Mesenchymal stem cell (in vitro differentiated cells and primary cell): Measurements from ENCODE around the gene GREB1L.
"Not testable (repeated sequence)": the region's sequence is repeated elsewhere in the genome, so short reads cannot be mapped to it uniquely, and the experiment has no call there.

Experiments used
- DNase-seq: peaks from one replicate; pipeline ENCODE4 v3.0.0-alpha.2; 2013
- H2AFZ ChIP-seq: one replicate; pipeline ENCODE4 v1.6.1; 2013; ENCODE audit warnings: low read depth, mild to moderate bottlenecking, control low read depth, inconsistent platforms, low read length, moderate library complexity
- H2AK5ac ChIP-seq: 2 replicates; pipeline ENCODE4 v1.6.1; 2013; ENCODE audit warnings: low read length, moderate library complexity, mild to moderate bottlenecking, inconsistent platforms; ENCODE audit not compliant: severe bottlenecking
- H2BK120ac ChIP-seq: one replicate; pipeline ENCODE4 v1.6.1; 2013; ENCODE audit warnings: low read depth, mild to moderate bottlenecking, inconsistent platforms, low read length, moderate library complexity
- H2BK12ac ChIP-seq, 2 experiments: one replicate each; pipeline ENCODE4 v1.6.1; 2013; ENCODE audit warnings: inconsistent platforms in 2 of 2, low read length in 2 of 2, mild to moderate bottlenecking in 2 of 2, moderate library complexity in 2 of 2, control low read depth in 1 of 2
- H2BK15ac ChIP-seq: one replicate; pipeline ENCODE4 v1.6.1; 2013; ENCODE audit warnings: mild to moderate bottlenecking, low read depth, inconsistent platforms; ENCODE audit not compliant: poor library complexity, severe bottlenecking
- H2BK5ac ChIP-seq: 2 replicates; pipeline ENCODE4 v1.6.1; 2013; ENCODE audit warnings: low read depth, mild to moderate bottlenecking, low read length, control low read depth, inconsistent platforms; ENCODE audit not compliant: poor library complexity, severe bottlenecking
- H3K14ac ChIP-seq, 2 experiments: one replicate each; pipeline ENCODE4 v1.6.1; 2013; ENCODE audit warnings: inconsistent platforms in 2 of 2, low read length in 2 of 2, control low read depth in 1 of 2, mild to moderate bottlenecking in 1 of 2, moderate library complexity in 1 of 2
- H3K18ac ChIP-seq, 2 experiments: one replicate each; pipeline ENCODE4 v1.6.1; 2013; ENCODE audit warnings: inconsistent platforms in 2 of 2, low read length in 2 of 2, control low read depth in 1 of 2, low read depth in 1 of 2, mild to moderate bottlenecking in 1 of 2
- H3K23ac ChIP-seq, 2 experiments: one replicate each; pipeline ENCODE4 v1.6.1; 2013; ENCODE audit warnings: inconsistent platforms in 2 of 2, low read length in 2 of 2, mild to moderate bottlenecking in 2 of 2, moderate library complexity in 2 of 2, control low read depth in 1 of 2
- H3K27ac ChIP-seq: 2 replicates; pipeline ENCODE4 v1.5.1; 2013; ENCODE audit warnings: mild to moderate bottlenecking, moderate library complexity, low read length, control low read depth, inconsistent platforms; ENCODE audit not compliant: poor library complexity, severe bottlenecking
- H3K27me3 ChIP-seq, 2 experiments: 2 replicates each; pipeline versions ENCODE4 v1.6.1 to v1.7.0; 2013; ENCODE audit warnings: low read length in 2 of 2, mild to moderate bottlenecking in 2 of 2, moderate library complexity in 2 of 2, control low read depth in 1 of 2, inconsistent platforms in 1 of 2; ENCODE audit not compliant: control insufficient read depth in 1 of 2, insufficient read depth in 1 of 2
- H3K36me3 ChIP-seq, 2 experiments: 2 replicates each; pipeline versions ENCODE4 v1.6.1 to v1.7.0; 2013; ENCODE audit warnings: low read length in 2 of 2, control low read depth in 1 of 2, inconsistent platforms in 1 of 2, low read depth in 1 of 2, mild to moderate bottlenecking in 1 of 2; ENCODE audit not compliant: insufficient read depth in 2 of 2, control insufficient read depth in 1 of 2
- H3K4ac ChIP-seq, 2 experiments: one replicate each; pipeline ENCODE4 v1.6.1; 2013; ENCODE audit warnings: inconsistent platforms in 2 of 2, low read length in 2 of 2, mild to moderate bottlenecking in 2 of 2, moderate library complexity in 2 of 2, control low read depth in 1 of 2, low read depth in 1 of 2
- H3K4me1 ChIP-seq: 2 replicates; pipeline ENCODE4 v1.6.1; 2013; ENCODE audit warnings: low read depth, low read length, control low read depth; ENCODE audit not compliant: control insufficient read depth, insufficient read depth
- H3K4me2 ChIP-seq: 2 replicates; pipeline ENCODE4 v1.6.1; 2013; ENCODE audit warnings: low read length, mild to moderate bottlenecking, inconsistent platforms; ENCODE audit not compliant: poor library complexity, severe bottlenecking
- H3K4me3 ChIP-seq, 2 experiments: 2 replicates each; pipeline versions ENCODE4 v1.5.1 to v1.7.0; 2013; ENCODE audit warnings: low read length in 2 of 2, mild to moderate bottlenecking in 2 of 2, control low read depth in 1 of 2, low read depth in 1 of 2; ENCODE audit not compliant: insufficient read depth in 1 of 2
- H3K79me1 ChIP-seq: replicated peaks from 2 replicates; pipeline ENCODE4 v1.6.1; 2013; ENCODE audit warnings: mild to moderate bottlenecking, control low read depth, low read length, inconsistent platforms; ENCODE audit not compliant: poor library complexity, severe bottlenecking
- H3K9ac ChIP-seq: 2 replicates; pipeline ENCODE4 v1.7.0; 2013; ENCODE audit warnings: mild to moderate bottlenecking, low read length, moderate library complexity
- H3K9me3 ChIP-seq: 2 replicates; pipeline ENCODE4 v1.7.0; 2013; ENCODE audit warnings: mild to moderate bottlenecking, low read length; ENCODE audit not compliant: control insufficient read depth
- H4K8ac ChIP-seq: one replicate; pipeline ENCODE4 v1.6.1; 2013; ENCODE audit warnings: inconsistent platforms, mild to moderate bottlenecking, low read length, moderate library complexity
- H4K91ac ChIP-seq: one replicate; pipeline ENCODE4 v1.6.1; 2013; ENCODE audit warnings: mild to moderate bottlenecking, low read length, inconsistent platforms
- WGBS: methylation state at CpG from one replicate; pipeline ENCODE4 v1.1.7; 2013; ENCODE audit warnings: mixed read lengths; 5-methylcytosine and 5-hydroxymethylcytosine counted together

Gene GREB1L

GRCh38 chr18:21311980-21312379 is 69.9 kb downstream of the GREB1L start:
- H3K18ac ChIP-seq, H3K14ac ChIP-seq, H4K91ac ChIP-seq, H3K27ac ChIP-seq, H3K79me1 ChIP-seq, H2BK12ac ChIP-seq, H3K27me3 ChIP-seq, H2AK5ac ChIP-seq, H3K4me3 ChIP-seq, H2BK5ac ChIP-seq, H2BK15ac ChIP-seq, H2AFZ ChIP-seq, H3K4me1 ChIP-seq, H3K4ac ChIP-seq, H2BK120ac ChIP-seq, DNase-seq, H3K9me3 ChIP-seq, H3K9ac ChIP-seq, H3K36me3 ChIP-seq, H4K8ac ChIP-seq, H3K4me2 ChIP-seq, H3K23ac ChIP-seq: not testable (repeated sequence)
- WGBS = 86% methylated on average over 3 of the region's 3 CpGs

GRCh38 chr18:21313576-21313975 is 71.5 kb downstream of the GREB1L start:
- no peaks in the 10 kb centered on the region for H3K79me1 ChIP-seq
- H3K23ac ChIP-seq = no peak overlapping the region
- no peaks in the 10 kb centered on the region for H3K9me3 ChIP-seq
- no peak overlapping the region for H3K4me2 ChIP-seq
- no peak overlapping the region for H3K14ac ChIP-seq
- H2BK15ac ChIP-seq = no peak overlapping the region
- H2AFZ ChIP-seq = no peak overlapping the region
- H3K27ac ChIP-seq = no peak overlapping the region
- no peak overlapping the region for H3K9ac ChIP-seq
- no peak overlapping the region for H2BK120ac ChIP-seq
- H4K8ac ChIP-seq = no peak overlapping the region
- no peak overlapping the region for H2AK5ac ChIP-seq
- WGBS = 100% methylated on average over 1 of the region's 1 CpG
- no peak for DNase-seq
- H3K4ac ChIP-seq = no peak overlapping the region
- no peaks in the 10 kb centered on the region for H3K27me3 ChIP-seq
- no peak overlapping the region for H3K18ac ChIP-seq
- peaks cover 4% of the 10 kb centered on the region for H3K4me1 ChIP-seq
- no peak overlapping the region for H2BK5ac ChIP-seq
- no peak overlapping the region for H3K4me3 ChIP-seq
- H2BK12ac ChIP-seq = no peak overlapping the region
- no peak overlapping the region for H4K91ac ChIP-seq
- H3K36me3 ChIP-seq = no peaks in the 10 kb centered on the region

- H3K4me3 ChIP-seq = no peak overlapping the region
- H3K9me3 ChIP-seq = no peaks in the 10 kb centered on the region
- no peak overlapping the region for H2BK12ac ChIP-seq
- no peak overlapping the region for H3K14ac ChIP-seq
- no peak overlapping the region for H3K4me2 ChIP-seq
- no peak for DNase-seq
- H3K4me1 ChIP-seq = peaks cover 4% of the 10 kb centered on the region
- no peaks in the 10 kb centered on the region for H3K79me1 ChIP-seq
- H3K23ac ChIP-seq = no peak overlapping the region
- H3K9ac ChIP-seq = no peak overlapping the region
- no peak overlapping the region for H3K4ac ChIP-seq
- no peak overlapping the region for H2AK5ac ChIP-seq
- H4K91ac ChIP-seq = no peak overlapping the region
- no peak overlapping the region for H2AFZ ChIP-seq
- H3K27ac ChIP-seq = no peak overlapping the region
- no peak overlapping the region for H3K18ac ChIP-seq
- no peak overlapping the region for H4K8ac ChIP-seq
- no peaks in the 10 kb centered on the region for H3K36me3 ChIP-seq
- H2BK5ac ChIP-seq = no peak overlapping the region
- H3K27me3 ChIP-seq = no peaks in the 10 kb centered on the region
- no peak overlapping the region for H2BK15ac ChIP-seq
- no peak overlapping the region for H2BK120ac ChIP-seq
These were observed 72.7 kb downstream of the GREB1L start for GRCh38 chr18:21314724-21315123.

- not testable (repeated sequence) for H3K4me3 ChIP-seq, H3K27me3 ChIP-seq, H4K8ac ChIP-seq, H3K14ac ChIP-seq, H2BK5ac ChIP-seq, H2BK12ac ChIP-seq, H2BK120ac ChIP-seq, H3K79me1 ChIP-seq, H3K4me1 ChIP-seq, H3K4me2 ChIP-seq, H3K4ac ChIP-seq, H3K36me3 ChIP-seq, H2BK15ac ChIP-seq, H4K91ac ChIP-seq, H3K9ac ChIP-seq, H3K23ac ChIP-seq, H3K9me3 ChIP-seq, H3K18ac ChIP-seq, H2AFZ ChIP-seq, H2AK5ac ChIP-seq, DNase-seq, H3K27ac ChIP-seq
- 94% methylated on average over 5 of the region's 5 CpGs for WGBS
These were observed 73.1 kb downstream of the GREB1L start for GRCh38 chr18:21315126-21315525.
